T-helper 1 cell treated with Interleukin-12 subunit alpha and Interleukin-12 subunit beta and Interleukin-4 antibody, amounts not matched to agents 30 μg/mL and 1 μg/mL, for 36 hours (primary cell): ENCODE results near the gene INSYN2B.

Experiments
- H3K27ac Mint-ChIP-seq: one replicate; pipeline ENCODE4 v1.8.0; 2021; ENCODE audit warnings: mild to moderate bottlenecking, mixed read lengths
- H3K27me3 Mint-ChIP-seq: one replicate; pipeline ENCODE4 v1.8.0; 2021; ENCODE audit warnings: low read depth, mixed read lengths
- H3K36me3 Mint-ChIP-seq: one replicate; pipeline ENCODE4 v1.8.0; 2021; ENCODE audit warnings: low read depth, mixed read lengths
- H3K4me1 Mint-ChIP-seq: one replicate; pipeline ENCODE4 v1.8.0; 2021; ENCODE audit warnings: low read depth, mixed read lengths
- H3K4me3 Mint-ChIP-seq: one replicate; pipeline ENCODE4 v1.8.0; 2021; ENCODE audit warnings: mild to moderate bottlenecking, moderate library complexity, mixed read lengths
- H3K9me3 Mint-ChIP-seq: one replicate; pipeline ENCODE4 v1.8.0; 2021; ENCODE audit warnings: mixed read lengths

The INSYN2B gene

GRCh38 chr5:169906745-169907649, 73.3 kb downstream of the INSYN2B start:
- no peaks in the 10 kb centered on the region for H3K36me3 Mint-ChIP-seq
- no peaks in the 10 kb centered on the region for H3K27me3 Mint-ChIP-seq
- H3K9me3 Mint-ChIP-seq, result no peaks in the 10 kb centered on the region
- no peak overlapping the region for H3K4me3 Mint-ChIP-seq
- H3K27ac Mint-ChIP-seq, result no peak overlapping the region
- peaks cover under 1% of the 10 kb centered on the region for H3K4me1 Mint-ChIP-seq

- Mint-ChIP-seq H3K4me1 (peaks cover 11% of the 10 kb centered on the region), H3K27me3 (no peaks in the 10 kb centered on the region), H3K36me3 (peaks cover 10% of the 10 kb centered on the region), H3K9me3 (no peaks in the 10 kb centered on the region), H3K4me3 (no peak overlapping the region), H3K27ac (no peak overlapping the region)
Observed at GRCh38 chr5:169905017-169905416, 75.3 kb downstream of the INSYN2B start.

GRCh38 chr5:169904508-169904907, 75.8 kb downstream of the INSYN2B start:
- H3K36me3 Mint-ChIP-seq, result peaks cover 12% of the 10 kb centered on the region
- H3K4me1 Mint-ChIP-seq, result peaks cover 13% of the 10 kb centered on the region
- H3K9me3 Mint-ChIP-seq, result no peaks in the 10 kb centered on the region
- no peaks in the 10 kb centered on the region for H3K27me3 Mint-ChIP-seq
- H3K27ac Mint-ChIP-seq, result no peak overlapping the region
- no peak overlapping the region for H3K4me3 Mint-ChIP-seq

GRCh38 chr5:169904059-169904458, 76.2 kb downstream of the INSYN2B start:
- H3K4me3 Mint-ChIP-seq, result no peak overlapping the region
- peaks cover 14% of the 10 kb centered on the region for H3K36me3 Mint-ChIP-seq
- H3K27ac Mint-ChIP-seq, result no peak overlapping the region
- no peaks in the 10 kb centered on the region for H3K27me3 Mint-ChIP-seq
- peaks cover 13% of the 10 kb centered on the region for H3K4me1 Mint-ChIP-seq
- no peaks in the 10 kb centered on the region for H3K9me3 Mint-ChIP-seq

GRCh38 chr5:169901896-169902295, 78.4 kb downstream of the INSYN2B start:
- peaks cover 13% of the 10 kb centered on the region for H3K4me1 Mint-ChIP-seq
- peaks cover 22% of the 10 kb centered on the region for H3K36me3 Mint-ChIP-seq

GRCh38 chr5:169897481-169897880, 82.8 kb downstream of the INSYN2B start:
- Mint-ChIP-seq H3K4me1 (peaks cover 18% of the 10 kb centered on the region), H3K27ac (no peak overlapping the region), H3K36me3 (peaks cover 34% of the 10 kb centered on the region), H3K4me3 (no peak overlapping the region), H3K27me3 (no peaks in the 10 kb centered on the region), H3K9me3 (no peaks in the 10 kb centered on the region)

More at GRCh38 chr5:169901896-169902295, 78.4 kb downstream of the INSYN2B start:
- H3K27me3 Mint-ChIP-seq, result no peaks in the 10 kb centered on the region
- no peak overlapping the region for H3K4me3 Mint-ChIP-seq
- peak overlapping the region; percentile 14 for H3K27ac Mint-ChIP-seq
- H3K9me3 Mint-ChIP-seq, result no peaks in the 10 kb centered on the region

GRCh38 chr5:169895926-169896325, 84.4 kb downstream of the INSYN2B start:
- Mint-ChIP-seq H3K27ac (no peak overlapping the region), H3K9me3 (no peaks in the 10 kb centered on the region), H3K36me3 (peaks cover 30% of the 10 kb centered on the region), H3K27me3 (no peaks in the 10 kb centered on the region), H3K4me3 (no peak overlapping the region), H3K4me1 (peaks cover 11% of the 10 kb centered on the region)

GRCh38 chr5:169893571-169893970, 86.7 kb downstream of the INSYN2B start:
- no peak overlapping the region for H3K27ac Mint-ChIP-seq
- H3K36me3 Mint-ChIP-seq, result peaks cover 16% of the 10 kb centered on the region
- H3K4me3 Mint-ChIP-seq, result no peak overlapping the region
- no peaks in the 10 kb centered on the region for H3K9me3 Mint-ChIP-seq
- peaks cover 7% of the 10 kb centered on the region for H3K4me1 Mint-ChIP-seq
- H3K27me3 Mint-ChIP-seq, result no peaks in the 10 kb centered on the region

DNA sequence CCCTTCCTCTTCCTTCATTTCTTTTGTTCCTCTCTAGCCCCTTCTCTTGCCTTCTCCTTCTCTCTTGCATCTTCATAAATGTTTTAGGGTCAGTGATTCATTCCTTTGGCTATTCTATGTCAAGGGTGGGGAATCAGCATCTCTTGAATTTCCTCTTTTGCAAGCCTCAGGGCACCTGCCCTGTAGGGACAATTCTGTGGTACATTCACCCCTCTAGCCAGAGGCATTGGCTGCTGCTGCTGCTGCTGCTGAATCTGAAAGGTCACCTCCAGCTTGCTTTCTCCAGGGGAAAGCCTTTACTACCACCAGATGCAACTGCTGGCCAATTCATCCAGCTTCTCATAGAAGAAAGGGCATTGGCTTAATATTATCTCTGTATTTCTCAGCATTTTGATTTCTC, 87.3 kb downstream of the INSYN2B start:
- Mint-ChIP-seq H3K4me1 (peaks cover 7% of the 10 kb centered on the region), H3K36me3 (peaks cover 13% of the 10 kb centered on the region), H3K27me3 (no peaks in the 10 kb centered on the region), H3K27ac (no peak overlapping the region), H3K9me3 (no peaks in the 10 kb centered on the region), H3K4me3 (no peak overlapping the region)

DNA sequence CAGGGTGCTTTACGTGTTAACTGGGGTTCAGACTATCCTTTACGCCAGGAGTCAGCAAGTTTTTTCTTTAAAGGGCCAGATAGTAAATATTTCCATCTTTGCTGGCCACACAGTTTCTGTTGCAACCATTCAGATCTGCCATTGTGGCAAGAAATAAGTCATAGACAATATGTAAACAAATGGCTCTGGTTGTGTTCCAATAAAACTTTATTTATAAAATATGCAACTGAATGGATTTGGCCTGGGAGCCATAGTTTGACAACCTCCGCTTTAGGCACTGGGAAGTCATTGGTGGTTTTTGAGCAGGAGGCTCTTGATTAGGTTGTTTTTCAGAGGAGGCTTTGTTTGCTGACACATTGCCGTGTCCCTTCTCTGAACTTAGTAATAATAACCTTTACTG, 90.7 kb downstream of the INSYN2B start:
- Mint-ChIP-seq H3K4me1 (peaks cover 6% of the 10 kb centered on the region), H3K4me3 (no peak overlapping the region), H3K9me3 (no peaks in the 10 kb centered on the region), H3K36me3 (peaks cover 8% of the 10 kb centered on the region), H3K27ac (no peak overlapping the region), H3K27me3 (no peaks in the 10 kb centered on the region)

DNA sequence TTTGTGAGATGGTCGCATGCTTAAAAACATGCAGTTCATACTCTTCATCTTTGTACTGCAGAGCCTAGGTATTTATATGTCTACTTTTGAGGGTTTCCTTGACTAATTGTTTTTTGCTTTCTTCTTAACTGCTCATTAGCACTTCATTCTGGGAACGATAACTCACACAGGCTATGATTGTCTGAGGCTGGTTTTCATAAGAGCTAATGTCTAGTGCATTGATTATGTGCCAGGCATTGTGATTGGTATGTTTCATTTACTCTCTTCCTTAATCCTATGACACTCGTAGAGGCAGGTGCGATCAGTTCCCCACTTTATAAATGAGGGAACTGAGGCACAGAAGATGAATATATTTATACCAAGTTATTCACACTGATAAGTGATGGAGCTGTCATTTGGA, 93.6 kb downstream of the INSYN2B start:
- Mint-ChIP-seq H3K9me3 (no peaks in the 10 kb centered on the region), H3K27ac (no peak overlapping the region), H3K27me3 (no peaks in the 10 kb centered on the region), H3K4me3 (no peak overlapping the region), H3K4me1 (peaks cover 3% of the 10 kb centered on the region), H3K36me3 (peaks cover 4% of the 10 kb centered on the region)

DNA sequence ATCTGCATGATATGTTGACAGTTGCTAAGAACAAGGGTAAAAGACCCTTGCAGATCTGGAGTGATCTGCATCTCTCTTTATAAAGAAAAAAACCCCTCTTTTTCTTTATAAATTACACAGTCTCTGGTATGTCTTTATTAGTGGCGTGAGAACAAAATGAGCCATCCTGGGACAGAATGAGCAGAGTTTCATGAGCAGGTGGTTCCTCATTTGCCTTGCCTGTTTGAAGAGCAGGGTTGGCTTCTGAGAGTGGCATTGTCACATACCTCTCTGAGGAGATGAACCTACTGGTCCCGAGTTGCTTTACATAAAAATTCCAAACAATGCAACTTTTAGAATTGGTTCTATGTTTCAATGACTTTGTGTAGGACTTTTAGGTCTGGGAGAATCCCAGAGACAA, 94.3 kb downstream of the INSYN2B start:
- Mint-ChIP-seq H3K9me3 (no peaks in the 10 kb centered on the region), H3K27me3 (no peaks in the 10 kb centered on the region), H3K4me1 (peaks cover 3% of the 10 kb centered on the region), H3K36me3 (peaks cover 4% of the 10 kb centered on the region), H3K27ac (no peak overlapping the region), H3K4me3 (no peak overlapping the region)

GRCh38 chr5:169881702-169882303, 98.5 kb downstream of the INSYN2B start:
- H3K27ac Mint-ChIP-seq, result no peak overlapping the region
- peaks cover 13% of the 10 kb centered on the region for H3K36me3 Mint-ChIP-seq
- no peaks in the 10 kb centered on the region for H3K9me3 Mint-ChIP-seq
- H3K27me3 Mint-ChIP-seq, result no peaks in the 10 kb centered on the region
- no peak overlapping the region for H3K4me3 Mint-ChIP-seq
- H3K4me1 Mint-ChIP-seq, result peaks cover 3% of the 10 kb centered on the region

- H3K9me3 Mint-ChIP-seq, result no peaks in the 10 kb centered on the region
- H3K27ac Mint-ChIP-seq, result no peak overlapping the region
- H3K36me3 Mint-ChIP-seq, result peaks cover 14% of the 10 kb centered on the region
- no peak overlapping the region for H3K4me3 Mint-ChIP-seq
- no peaks in the 10 kb centered on the region for H3K27me3 Mint-ChIP-seq
- H3K4me1 Mint-ChIP-seq, result peaks cover 3% of the 10 kb centered on the region
Observed at GRCh38 chr5:169880785-169881184, 99.5 kb downstream of the INSYN2B start.

GRCh38 chr5:169880012-169880663, 100.2 kb downstream of the INSYN2B start:
- Mint-ChIP-seq H3K36me3 (peaks cover 14% of the 10 kb centered on the region), H3K27ac (no peak overlapping the region), H3K4me1 (peaks cover 6% of the 10 kb centered on the region)

More at GRCh38 chr5:169880012-169880663, 100.2 kb downstream of the INSYN2B start:
- Mint-ChIP-seq H3K27me3 (no peaks in the 10 kb centered on the region), H3K4me3 (no peak overlapping the region), H3K9me3 (no peaks in the 10 kb centered on the region)
